COR-L47 (cell line): Measurements from ENCODE around the gene ZNF513.

ENCODE experiments used
- DNase-seq: peaks from one replicate; lab custom pipeline; 2025; lab: John Stamatoyannopoulos, UW

ZNF513 gene

DNA sequence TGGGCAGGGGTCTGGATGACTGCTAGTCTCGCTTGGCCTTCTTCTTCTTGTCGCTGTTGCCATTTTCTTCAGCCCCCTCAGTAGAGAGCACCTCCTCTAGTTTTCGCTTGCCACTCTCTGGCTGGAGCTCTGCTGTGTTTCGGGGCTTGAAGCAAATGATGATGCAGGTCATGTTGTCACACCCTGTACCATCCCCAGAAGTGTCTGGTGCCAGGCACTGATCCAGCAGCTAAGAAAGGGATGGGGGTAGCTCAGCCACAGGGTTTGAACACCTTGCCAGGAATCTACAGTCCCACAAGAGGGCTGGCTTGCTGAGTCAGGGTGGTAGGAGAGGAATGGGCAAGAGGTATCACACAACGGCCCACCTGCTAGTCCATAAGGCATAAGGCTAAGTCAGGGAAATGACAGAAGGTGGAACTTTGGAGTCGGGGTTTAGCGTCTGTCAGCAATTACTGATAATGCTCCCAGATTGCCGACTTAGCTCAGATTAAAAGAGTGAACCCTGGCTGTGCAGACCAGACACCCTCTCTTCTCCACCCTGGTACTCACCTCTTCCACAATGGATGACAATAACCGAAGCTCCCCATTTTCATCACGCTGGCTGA, 1.1 kb upstream of the ZNF513 start:
- no peak for DNase-seq

DNA sequence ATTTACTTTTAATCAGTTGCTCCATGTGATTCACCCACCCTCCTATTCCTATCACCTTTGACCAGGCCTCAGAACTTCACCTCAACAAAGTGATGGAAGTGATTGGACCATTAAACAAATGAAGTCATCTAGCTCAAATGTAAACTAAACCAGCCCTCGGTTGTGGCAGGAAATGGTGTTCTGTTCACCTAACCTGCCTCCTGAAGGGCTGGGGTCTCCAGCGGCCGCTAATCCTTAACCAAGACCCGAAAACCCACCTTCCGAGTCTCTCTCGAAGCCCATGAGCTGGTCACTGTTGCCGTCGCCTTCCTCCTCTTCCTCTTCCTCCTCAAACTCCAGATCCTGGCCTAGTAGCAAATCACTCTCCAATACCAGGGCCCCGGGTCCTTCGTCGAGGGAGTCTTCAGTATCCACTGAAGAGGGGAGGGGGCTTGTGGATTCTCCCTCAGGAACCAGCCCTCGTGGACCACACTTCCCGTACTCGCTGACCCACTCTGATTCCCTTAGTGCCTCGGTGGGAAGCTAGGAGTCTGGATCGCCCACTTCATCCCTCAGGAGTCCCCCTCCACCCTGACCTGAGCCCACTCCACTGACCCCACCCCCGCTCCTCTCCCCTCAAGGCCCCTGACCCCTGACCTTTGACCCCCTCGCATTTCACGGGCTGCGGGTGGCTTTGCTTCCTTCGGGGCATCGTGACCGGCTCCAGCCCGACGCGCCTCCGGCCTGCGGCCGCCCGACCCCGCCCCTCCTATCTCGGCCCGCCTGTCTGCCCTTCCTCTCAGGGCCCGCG, 503 bp downstream of the ZNF513 start:
- DNase-seq = peak; percentile 32

- DNase-seq = no peak
These were observed 1.1 kb downstream of the ZNF513 start for GRCh38 chr2:27379383-27379835.

DNA sequence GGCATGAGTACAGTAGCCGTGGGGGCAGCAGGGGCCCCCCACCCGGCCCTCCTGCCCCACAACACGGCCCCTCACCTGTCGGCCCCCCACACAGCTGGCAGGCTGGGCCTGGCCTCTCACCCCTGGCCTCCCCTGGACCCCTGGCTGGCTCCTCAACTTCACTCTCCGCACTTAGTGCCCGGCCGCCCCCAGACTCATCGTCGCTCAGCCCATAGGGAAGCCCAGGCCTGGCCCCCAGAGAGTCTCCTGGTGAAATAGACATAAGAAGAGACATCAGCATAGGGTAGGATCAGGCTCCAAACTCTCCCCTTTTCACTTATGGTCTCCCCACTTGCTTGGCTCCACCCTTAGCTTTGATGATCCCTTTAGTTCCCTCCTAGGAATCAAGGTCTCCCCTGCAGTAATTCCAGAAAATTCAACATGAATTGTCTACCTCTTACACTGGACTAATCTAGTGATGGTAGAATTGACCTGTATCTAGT, 1.7 kb downstream of the ZNF513 start:
- DNase-seq = no peak

- DNase-seq = no peak
These were observed 2.3 kb downstream of the ZNF513 start for GRCh38 chr2:27378096-27378808.

GRCh38 chr2:27377618-27378095, 2.9 kb downstream of the ZNF513 start:
- no peak for DNase-seq

DNA sequence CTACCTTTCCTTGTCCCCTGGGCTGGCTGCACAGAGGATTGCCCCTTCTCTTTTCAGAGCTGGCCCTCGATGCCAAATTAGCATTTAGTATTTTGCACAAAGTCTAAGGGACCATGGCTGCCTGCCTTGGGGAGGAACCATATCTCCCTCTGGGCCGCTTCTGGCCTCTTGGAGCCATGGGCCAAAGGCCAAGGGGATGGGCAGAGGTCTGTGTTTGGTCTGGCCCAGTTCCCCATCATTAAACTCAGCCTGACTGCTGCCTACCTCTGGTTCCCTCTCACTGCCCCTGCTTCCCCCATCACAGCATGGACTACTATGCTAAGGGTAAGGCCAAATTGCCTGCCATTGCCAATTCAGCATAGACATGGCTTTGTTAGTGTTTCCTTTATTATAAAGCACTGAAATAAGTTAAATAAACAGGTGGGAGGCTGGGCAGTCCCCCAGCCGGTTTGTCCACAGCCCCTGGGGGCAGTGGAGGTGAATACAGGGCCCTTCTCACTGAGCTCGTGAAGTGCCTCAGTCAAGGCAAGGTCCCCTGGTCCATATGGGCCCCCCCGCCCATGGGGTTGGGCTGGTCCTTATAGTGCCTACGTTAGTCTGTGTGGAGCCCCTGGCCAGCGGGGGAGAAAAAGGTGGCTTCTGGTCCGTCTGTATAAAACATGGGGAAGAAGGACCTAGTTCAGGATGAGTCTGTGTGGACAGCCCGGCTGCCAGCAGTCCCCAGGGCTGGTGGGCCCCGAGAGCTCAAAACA, 3.5 kb downstream of the ZNF513 start:
- DNase-seq = no peak

DNA sequence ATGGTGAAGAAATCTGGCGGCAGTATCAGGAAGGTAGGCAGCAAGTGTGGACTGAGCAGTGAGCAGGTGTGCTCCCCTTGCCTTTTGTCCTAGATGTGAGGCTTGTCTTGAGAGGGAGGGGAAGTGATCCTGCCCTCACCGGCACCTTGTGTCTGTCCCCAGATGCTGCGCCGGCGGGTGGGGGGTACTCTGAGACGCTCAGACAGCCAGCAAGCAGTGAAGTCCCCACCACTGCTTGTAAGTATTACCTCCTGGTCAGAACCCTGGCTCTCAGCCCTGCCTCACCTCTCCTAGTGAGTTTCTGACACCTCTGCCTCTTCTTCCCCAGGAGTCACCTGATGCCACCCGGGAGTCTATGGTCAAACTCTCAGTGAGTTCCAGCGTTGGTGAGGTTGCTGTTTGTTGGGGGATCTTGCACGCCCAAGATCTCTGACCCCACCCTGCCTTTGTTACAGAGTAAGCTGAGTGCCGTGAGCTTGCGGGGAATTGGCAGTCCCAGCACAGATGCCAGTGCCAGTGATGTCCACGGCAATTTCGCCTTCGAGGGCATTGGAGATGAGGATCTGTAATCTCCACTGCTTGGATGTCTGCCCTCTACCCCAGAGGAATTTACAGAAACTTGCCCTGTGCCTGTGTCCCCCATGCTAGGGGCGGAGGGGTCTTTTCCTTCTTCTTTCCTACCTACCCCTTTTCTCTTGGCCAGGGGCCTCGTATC, 4.2 kb downstream of the ZNF513 start:
- DNase-seq = no peak

- no peak for DNase-seq
These were observed 4.9 kb downstream of the ZNF513 start for GRCh38 chr2:27375513-27376099.

- DNase-seq = no peak
These were observed 7.0 kb downstream of the ZNF513 start for GRCh38 chr2:27373567-27373966.

DNA sequence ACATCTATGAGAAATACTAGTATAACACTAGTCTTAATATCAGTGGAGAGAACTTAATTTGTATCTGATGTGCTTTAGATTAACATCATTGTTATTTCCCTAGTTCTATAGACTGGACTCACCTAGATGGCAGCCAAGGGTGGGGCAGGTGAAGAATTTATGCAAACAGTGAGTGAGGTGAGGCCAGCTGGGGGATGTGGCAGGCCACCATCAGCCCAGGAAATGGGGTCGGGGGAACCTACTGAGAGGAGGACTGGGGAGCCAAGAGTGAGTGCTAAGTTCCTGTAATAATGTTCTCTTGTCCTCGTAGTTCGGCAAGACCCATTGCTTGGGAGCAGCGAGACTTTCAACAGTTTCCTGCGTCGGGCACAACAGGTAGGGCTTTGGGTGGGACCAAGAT, 7.6 kb downstream of the ZNF513 start:
- DNase-seq = no peak

DNA sequence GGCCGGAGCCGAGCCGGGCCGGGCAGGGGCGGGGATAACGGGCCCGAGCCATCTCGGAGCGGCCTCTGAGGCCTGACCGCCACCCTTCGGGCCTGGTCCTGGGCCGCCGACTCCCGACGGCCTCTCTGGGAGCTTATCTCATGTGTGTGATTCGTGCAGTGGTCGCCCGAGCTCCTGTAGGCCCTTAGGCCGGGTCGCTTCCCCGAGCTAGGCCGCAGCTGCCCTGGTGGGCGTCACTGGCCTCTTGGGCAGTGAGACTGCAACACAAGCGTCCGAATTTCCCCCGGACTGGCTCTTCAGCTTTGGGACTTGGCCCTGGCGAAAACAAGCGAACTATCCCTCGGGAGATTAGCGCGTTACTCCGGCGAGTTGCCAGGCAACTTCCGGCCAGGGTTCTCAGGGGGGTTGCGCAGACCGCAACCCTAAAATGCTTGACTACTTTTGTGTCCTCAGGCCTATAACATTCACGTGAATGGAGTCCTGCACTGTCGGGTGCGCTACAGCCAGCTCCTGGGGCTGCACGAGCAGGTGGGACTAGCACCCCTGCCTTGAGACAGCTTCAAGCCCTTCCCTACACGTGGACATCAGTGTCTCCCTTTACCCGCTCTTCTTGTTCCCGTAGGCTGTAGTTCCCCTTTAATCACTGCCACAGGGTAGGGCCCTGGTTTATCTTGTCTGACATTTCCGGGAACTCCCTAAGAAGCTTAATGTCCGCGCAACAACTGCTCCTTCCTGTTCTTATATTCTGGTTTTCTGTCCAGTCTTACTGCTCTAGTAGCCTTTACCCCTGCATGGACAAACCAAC, 9.5 kb downstream of the ZNF513 start:
- DNase-seq = peak; percentile 4

DNA sequence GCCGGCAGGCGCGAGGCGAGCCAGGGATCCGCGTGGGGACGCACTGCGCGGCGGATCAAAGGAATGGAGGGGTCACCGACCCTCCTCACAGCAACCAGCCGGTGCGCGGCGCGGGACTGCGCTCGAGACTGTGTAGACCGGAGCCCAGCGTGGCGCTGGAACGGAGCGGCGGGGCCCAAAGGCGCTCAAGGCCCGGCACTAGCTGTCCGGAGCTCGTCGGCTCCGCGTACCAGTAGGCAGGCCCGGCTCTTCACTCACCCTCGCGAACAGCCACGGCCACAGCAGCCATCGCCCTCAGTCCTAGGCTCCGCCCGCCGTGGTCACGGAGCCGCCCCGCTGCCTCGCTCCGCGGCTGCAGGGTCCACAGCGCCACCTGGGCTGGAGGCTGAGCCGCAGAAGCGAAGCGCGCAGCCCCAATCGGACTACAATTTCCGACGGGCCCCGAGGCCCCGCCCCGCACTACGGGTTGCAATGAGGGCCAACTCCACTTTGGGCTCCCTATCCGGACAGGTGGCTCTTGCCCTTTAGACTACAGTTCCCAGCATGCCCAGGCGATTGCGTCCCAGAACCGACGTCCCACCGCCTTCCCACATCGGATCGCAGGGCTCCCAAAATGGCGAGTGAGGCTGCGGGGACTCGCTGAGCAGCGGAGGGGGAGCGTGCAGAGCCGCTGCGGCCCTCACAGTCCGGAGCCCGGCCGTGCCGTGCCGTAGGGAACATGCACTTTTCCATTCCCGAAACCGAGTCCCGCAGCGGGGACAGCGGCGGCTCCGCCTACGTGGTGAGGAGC, 10.3 kb downstream of the ZNF513 start, which contains the start of the genes EIF2B4 and SNX17:
TSS of gene EIF2B4 (minus strand) at position 313 of the 790 bp plus-strand sequence. CDS start at position 289, 24 bp downstream.
TSS of gene SNX17 (plus strand) at position 591 of the 790 bp plus-strand sequence. CDS start at position 719, 128 bp downstream.
- DNase-seq = peak; percentile 97

- peak; percentile 40 for DNase-seq
These were observed 11.0 kb downstream of the ZNF513 start for GRCh38 chr2:27369471-27370025.

GRCh38 chr2:27363933-27364332, 16.6 kb downstream of the ZNF513 start:
- DNase-seq = no peak

DNA sequence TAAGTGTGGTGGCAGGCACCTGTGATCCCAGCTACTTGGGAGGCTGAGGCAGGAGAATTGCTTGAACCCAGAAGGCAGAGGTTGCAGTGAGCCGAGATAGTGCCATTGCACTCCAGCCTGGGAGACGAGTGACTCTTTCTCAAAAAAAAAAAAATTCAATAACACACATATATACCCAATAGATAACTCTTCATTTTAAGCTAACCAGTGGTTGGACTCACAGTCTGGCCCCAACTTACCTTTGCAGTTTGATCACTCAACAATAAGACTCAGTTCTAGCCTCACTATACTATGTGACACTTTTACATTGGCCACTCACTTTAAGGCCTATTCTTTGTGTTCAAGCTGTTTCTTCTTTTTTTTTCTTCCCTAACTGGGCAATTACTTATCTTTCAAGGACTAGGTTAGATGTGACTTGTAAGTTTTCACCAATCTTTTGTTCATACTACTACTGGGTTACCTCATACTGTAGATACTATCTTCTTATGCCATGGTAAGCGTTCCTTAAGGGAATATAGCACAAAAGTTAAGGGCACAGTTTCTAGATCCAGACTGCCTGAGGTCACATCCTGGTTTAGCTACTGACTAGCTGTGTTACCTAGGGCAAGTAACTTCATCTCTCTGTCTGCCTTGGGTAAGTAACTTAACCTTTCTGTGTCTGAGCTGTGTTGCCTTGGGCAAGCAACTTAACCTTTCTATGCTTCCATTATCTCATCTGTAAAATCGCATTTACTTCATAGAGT, 17.7 kb downstream of the ZNF513 start:
- no peak for DNase-seq

- peak; percentile 98 for DNase-seq
These were observed 24.0 kb downstream of the ZNF513 start, which contains the start of gene GTF3C2 for GRCh38 chr2:27356382-27357181. TSS of gene GTF3C2 (minus strand) at chr2:27356764. CDS start at chr2:27343554, 13,210 bp downstream.
